ENCODE results near the gene POU2F3.

GRCh38 chr11:120261931-120262330 lies 22.0 kb downstream of the POU2F3 start:
- TF ChIP-seq CTCF (IDR thresholded peaks at IDR 0.05 in 4 of 5, conservative IDR thresholded peaks at IDR 0.05 in 1 of 5) (no peak), POLR2A (IDR thresholded peaks at IDR 0.05) (no peak)

Data from gastrocnemius medialis (tissue), 4 donors.